Heart left ventricle (tissue), 16 donors: ENCODE measurements around the gene TECPR2. TPM values are rescaled to one million over a fixed set of nuclear protein-coding genes. Genes with fewer than 3 reads are reported as not detected.

ENCODE experiments used
- ATAC-seq, 4 donors: fragments of 200-7000 bp; cut with Tn5 transposase; one replicate each; pipeline ENCODE4 v1.9.1; 2020 to 2022; ENCODE audit warnings: moderate library complexity in 4 of 4, mild to moderate bottlenecking in 3 of 4, moderate number of reproducible peaks in 1 of 4
- DNase-seq, 5 donors: peaks; one replicate each; pipeline ENCODE4 v3.0.0-alpha.2; 2020
- H3K27ac ChIP-seq, 12 donors: fragments of 200-600 bp; sonication (generic) in 4 of 12; one replicate each; pipeline versions ENCODE4 v1.5.0 to v1.8.0; 2016 to 2022; ENCODE audit warnings: mild to moderate bottlenecking in 2 of 12
- H3K27me3 ChIP-seq, 9 donors: fragments of 200-600 bp; sonication (generic) in 2 of 9; one replicate each; pipeline versions ENCODE4 v1.5.1 to v1.8.0; 2016 to 2022; ENCODE audit warnings: mild to moderate bottlenecking in 3 of 9
- H3K36me3 ChIP-seq, 9 donors: fragments of 200-600 bp; sonication (generic) in 2 of 9; one replicate each; pipeline versions ENCODE4 v1.5.0 to v1.8.0; 2018 to 2022; ENCODE audit warnings: mild to moderate bottlenecking in 2 of 9
- H3K4me1 ChIP-seq, 12 donors: fragments of 200-600 bp; sonication (generic) in 4 of 12; one replicate each; pipeline versions ENCODE4 v1.5.0 to v1.8.0; 2016 to 2022; ENCODE audit warnings: mild to moderate bottlenecking in 3 of 12
- H3K4me3 ChIP-seq, 12 donors: fragments of 200-600 bp; sonication (generic) in 4 of 12; one replicate each; pipeline versions ENCODE4 v1.5.0 to v1.8.0; 2017 to 2022; ENCODE audit warnings: mild to moderate bottlenecking in 9 of 12, moderate library complexity in 4 of 12
- H3K9me3 ChIP-seq, 12 donors: fragments of 200-600 bp; sonication (generic) in 4 of 12; one replicate each; pipeline versions ENCODE4 v1.5.0 to v1.8.0; 2016 to 2022; ENCODE audit warnings: mild to moderate bottlenecking in 1 of 12
- CTCF ChIP-seq, 12 donors: fragments of 200-600 bp; sonication (generic) in 4 of 12; IDR thresholded peaks; one replicate each; pipeline versions ENCODE4 v1.5.0 to v1.8.0; 2018 to 2022; ENCODE audit warnings: antibody characterized with exemption in 12 of 12, mild to moderate bottlenecking in 5 of 12
- POLR2A ChIP-seq, 2 donors: fragments of 450-650 bp; IDR thresholded peaks; one replicate each; pipeline ENCODE4 v1.6.1; 2017; ENCODE audit warnings: antibody characterized with exemption in 2 of 2, mild to moderate bottlenecking in 2 of 2, moderate library complexity in 2 of 2
- WGBS, 4 donors: extraction: QIAGEN DNeasy Blood & Tissue Kit in 2 of 4; methylation state at CpG; one replicate each; pipeline versions ENCODE4 v1.1.5 to v1.1.7; 2013 to 2018; 5-methylcytosine and 5-hydroxymethylcytosine counted together
- intact Hi-C, 10 donors: fragments of 100-400 bp; cut with DNase I; formaldehyde crosslinking; loops; one replicate each; pipeline versions ENCODE4 v1.11.1 to v1.14.2; 2022
- polyA plus RNA-seq, 2 donors: library from polyadenylated mRNA; stranded (reverse); fragments of 200-250 nt; gene quantifications; one replicate each; pipeline ENCODE4 v1.2.3, GENCODE V29; 2013
- total RNA-seq, 9 donors: library from RNA; depleted of rRNA in 2 of 9; stranded (reverse); fragments of >200 nt in 2 of 9; fragmentation: NEBNext Ultra II Directional in 3 of 9; extraction: Animal tissue kit (Norgen Biotek cat#: 25700) in 3 of 9; gene quantifications; one replicate each; pipeline versions ENCODE4 v1.1.0 to v1.2.4, GENCODE V29; 2016 to 2023
- donor health status: ischemic (EF 13 %, LVEDD 7.1; RV severe dilation, severe dysfunction).
- donor health status: healthy with polysubstance abuse.
- donor health status: DM: no; HTN: yes; CAD: no.
- donor health status: DM: no; HTN: no; CAD: no.
- donor health status: ischemic (EF 25% LVEDD 6.9; RV normal size, moderate dysfunction).
- donor health status: ischemic (EF 25% LVEDD 5.7; RV mildly dilated, moderate dysfunction).
- donor health status: healthy.
- donor health status: DM: yes; HTN: yes; CAD: no.
- donor health status: ischemic (EF 35%, LVEDD 5.7; RV mildly dilated, moderate dysfunction).
- donor health status: nonischemic (EF 11% LVEDD 7.7; RV severe dilation, severe dysfunction).
- donor health status: DM: yes; HTN: yes; CAD: no.
- donor health status: PGD.
- donor health status: ischemic (EF 29% LVEDD 5.4; RV normal size, mild dysfunction).
- donor health status: nonischemic (EF 23%, LVEDD 6.1; RV moderate dilation, normal function).

Gene TECPR2
- total and polyA plus RNA-seq, 11 donors, result 9.9 to 30.6 (median 22.3) TPM

- no peak for TF ChIP-seq POLR2A (IDR thresholded peaks at IDR 0.05)
- TF ChIP-seq CTCF (IDR thresholded peaks at IDR 0.05), result peak in 2 of 12 donors; percentile 10 to 23
- no peak overlapping the region for H3K4me3 ChIP-seq
These were observed 136.8 kb downstream of the TECPR2 start for GRCh38 chr14:102499401-102500157.

GRCh38 chr14:102500158-102500662 lies 137.5 kb downstream of the TECPR2 start:
- peak; percentile 59 to 73 (median 65) for ATAC-seq
- Histone ChIP-seq H3K9me3 (no peaks in the 10 kb centered on the region), H3K27me3 (no peaks in the 10 kb centered on the region), H3K27ac (peak overlapping the region; percentile 82 to 98 (median 91)), H3K4me3 (peak overlapping the region in 1 of 12 donors; percentile 3), H3K4me1 (peaks cover 0 to 68% (median 35%) of the 10 kb centered on the region in 12 donors), H3K36me3 (peaks cover 0 to 22% (median 5%) of the 10 kb centered on the region in 9 donors)
- TF ChIP-seq CTCF (IDR thresholded peaks at IDR 0.05) (no peak), POLR2A (IDR thresholded peaks at IDR 0.05) (peak in 1 of 2 donors; percentile 29)
- intact Hi-C loops, result no loop called here
- DNase-seq, result peak; percentile 74 to 91 (median 77)
- WGBS, 4 donors, result 29 to 43% (median 31%) methylated on average over 12 to 14 of the region's 14 CpGs

More at GRCh38 chr14:102499401-102500157, 136.8 kb downstream of the TECPR2 start:
- Histone ChIP-seq H3K4me1 (peaks cover 0 to 62% (median 33%) of the 10 kb centered on the region in 12 donors), H3K27ac (peak overlapping the region; percentile 82 to 98 (median 91)), H3K36me3 (peaks cover 0 to 22% (median 5%) of the 10 kb centered on the region in 9 donors), H3K9me3 (no peaks in the 10 kb centered on the region), H3K27me3 (no peaks in the 10 kb centered on the region)
- intact Hi-C loops, result loop anchor here in 2 of 10 donors (2.0 kb wide), 1 partner anchor 49 kb away; no protein-coding TSS in a partner anchor
- peak; percentile 83 to 97 (median 87) for DNase-seq
- 41 to 58% (median 54%) methylated on average over 16 to 23 of the region's 23 CpGs for WGBS, 4 donors
- ATAC-seq, result peak; percentile 77 to 84 (median 82)

- Histone ChIP-seq H3K27ac (peak overlapping the region; percentile 82 to 98 (median 91)), H3K4me1 (peaks cover 0 to 74% (median 35%) of the 10 kb centered on the region in 12 donors)
- peak in 1 of 5 donors; percentile 41 for DNase-seq
These were observed 138.0 kb downstream of the TECPR2 start for GRCh38 chr14:102500713-102501112.

More at GRCh38 chr14:102500713-102501112, 138.0 kb downstream of the TECPR2 start:
- no peak for TF ChIP-seq CTCF (IDR thresholded peaks at IDR 0.05)
- peak in 1 of 2 donors; percentile 1 for TF ChIP-seq POLR2A (IDR thresholded peaks at IDR 0.05)
- H3K4me3 ChIP-seq, result no peak overlapping the region
- H3K27me3 ChIP-seq, result no peaks in the 10 kb centered on the region
- ATAC-seq, result no peak
- intact Hi-C loops, result no loop called here
- H3K9me3 ChIP-seq, result no peaks in the 10 kb centered on the region
- WGBS, 4 donors, result 32 to 59% (median 47%) methylated on average over 3 of the region's 3 CpGs
- peaks cover 0 to 25% (median 6%) of the 10 kb centered on the region in 9 donors for H3K36me3 ChIP-seq
